Activated CD4-positive, alpha-beta T cell treated with anti-CD3 and anti-CD28 coated beads, Interleukin-10, Interleukin-2, amounts not matched to agents 100 ng/mL and 50 ng/mL, durations not matched to agents 16 hours and 8 hours (primary cell): Measurements from ENCODE around the gene DOCK10.

Source experiments
- DNase-seq: peaks from one replicate; pipeline ENCODE4 v3.0.0-alpha.2; 2020

The DOCK10 gene

DNA sequence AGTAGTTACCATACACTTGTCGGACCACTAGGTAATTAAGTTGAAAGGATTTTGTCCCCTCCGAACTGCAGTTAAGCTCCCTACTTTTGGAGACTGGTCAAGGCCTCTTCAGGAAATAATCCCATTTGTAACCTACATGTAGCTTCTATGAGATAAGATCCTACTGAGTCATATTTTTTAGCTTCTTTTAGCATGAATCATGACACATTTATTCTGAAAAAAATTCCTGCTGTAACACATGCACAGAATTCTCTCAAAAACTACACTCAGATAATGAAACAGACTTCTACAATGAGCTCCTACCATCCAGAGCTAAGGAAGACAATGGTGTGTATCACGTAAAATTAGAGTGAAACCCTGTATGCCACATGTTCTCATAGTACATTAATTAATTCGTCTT, 225.5 kb downstream of the DOCK10 start:
- DNase-seq, result no peak

DNA sequence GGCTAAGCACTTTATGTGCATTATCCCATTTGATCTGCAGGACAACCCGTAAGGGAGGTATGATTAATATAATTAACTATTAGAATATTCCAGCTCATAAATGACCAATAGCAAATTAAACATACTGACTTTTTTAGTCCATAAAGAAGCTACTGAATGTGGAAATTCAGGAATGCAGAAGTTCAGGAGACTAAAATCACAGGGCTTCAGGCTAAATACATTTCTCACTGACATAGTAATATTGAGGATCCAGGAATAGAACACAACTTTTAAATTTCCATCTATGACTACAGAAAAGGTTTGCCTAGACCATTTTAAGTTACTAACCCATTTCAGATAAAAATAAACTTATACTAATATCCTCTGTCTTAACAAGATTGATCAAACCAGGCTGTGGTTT, 228.7 kb downstream of the DOCK10 start:
- no peak for DNase-seq

DNA sequence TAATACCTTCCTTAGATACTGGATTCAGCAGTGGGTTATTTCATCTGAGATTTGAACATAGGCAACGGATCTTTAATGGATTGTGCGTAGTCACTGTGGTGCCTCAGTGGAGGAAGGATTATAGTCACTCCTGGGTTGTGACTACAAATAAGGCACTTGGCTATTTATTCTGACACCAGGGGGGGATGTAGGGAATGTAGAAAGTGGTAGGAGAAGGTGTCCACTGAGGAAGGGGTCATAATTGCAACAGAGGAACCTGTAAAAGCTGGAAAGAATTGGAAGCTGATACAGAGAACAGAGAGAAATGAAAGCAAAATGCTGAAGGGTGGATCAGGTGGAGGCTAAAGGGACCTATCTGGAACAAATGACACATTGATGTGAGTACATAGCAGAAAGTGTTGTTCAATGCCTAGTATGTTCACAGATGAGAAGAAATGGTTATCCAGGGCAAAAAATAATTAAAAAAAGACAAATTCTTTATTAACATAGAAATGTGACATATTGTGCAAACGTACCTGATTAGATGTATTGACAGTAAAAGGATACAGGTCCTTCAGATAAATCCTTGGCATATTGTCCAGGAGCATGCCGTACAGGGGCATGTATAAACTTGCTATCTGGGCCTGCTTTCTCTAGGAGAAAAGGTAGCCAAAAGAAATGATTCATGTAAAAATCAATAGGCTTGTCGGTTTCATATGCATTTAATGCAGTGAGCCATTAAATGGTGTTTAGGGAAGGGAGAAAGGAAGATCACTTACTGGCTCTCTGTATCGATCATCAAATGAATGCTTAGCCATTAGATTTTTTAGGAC, 234.9 kb downstream of the DOCK10 start:
- DNase-seq, result no peak

DNA sequence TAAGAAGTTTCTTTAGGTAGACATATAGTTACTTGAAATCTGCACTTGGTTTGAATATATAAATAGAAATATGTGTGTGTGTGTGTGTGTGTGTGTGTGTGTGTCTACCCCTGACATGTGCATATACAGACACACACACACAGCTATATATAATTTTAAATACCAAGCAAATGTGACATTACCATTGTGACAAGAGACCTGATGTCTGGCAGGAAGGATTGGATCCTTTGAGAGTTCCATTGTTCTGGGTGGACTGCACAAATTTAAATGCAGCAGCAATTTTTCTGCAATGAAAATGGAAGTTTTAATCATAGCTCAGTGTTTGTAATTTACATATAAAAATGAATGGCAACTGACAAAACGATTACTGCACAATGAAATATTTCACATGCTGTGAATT, 238.3 kb downstream of the DOCK10 start:
- no peak for DNase-seq

DNA sequence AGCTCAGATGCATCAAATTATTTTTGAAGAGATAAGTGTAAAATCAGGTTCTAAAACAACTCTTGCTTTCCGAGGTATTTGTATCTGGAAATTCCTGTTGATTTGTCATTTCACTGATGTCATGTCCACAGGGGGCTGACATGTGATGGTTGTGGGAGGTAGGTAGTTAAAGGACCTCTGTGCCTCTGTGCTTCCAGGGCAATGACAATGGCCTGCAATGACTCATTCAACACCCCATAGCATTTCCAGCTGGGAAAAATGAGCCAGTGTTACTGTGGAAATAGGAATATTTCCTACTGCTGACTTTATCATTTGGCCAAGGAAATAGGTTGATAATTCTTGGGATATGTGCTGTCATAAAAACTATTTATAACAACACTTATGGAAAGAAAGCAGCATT, 239.9 kb downstream of the DOCK10 start:
- DNase-seq, result no peak

DNA sequence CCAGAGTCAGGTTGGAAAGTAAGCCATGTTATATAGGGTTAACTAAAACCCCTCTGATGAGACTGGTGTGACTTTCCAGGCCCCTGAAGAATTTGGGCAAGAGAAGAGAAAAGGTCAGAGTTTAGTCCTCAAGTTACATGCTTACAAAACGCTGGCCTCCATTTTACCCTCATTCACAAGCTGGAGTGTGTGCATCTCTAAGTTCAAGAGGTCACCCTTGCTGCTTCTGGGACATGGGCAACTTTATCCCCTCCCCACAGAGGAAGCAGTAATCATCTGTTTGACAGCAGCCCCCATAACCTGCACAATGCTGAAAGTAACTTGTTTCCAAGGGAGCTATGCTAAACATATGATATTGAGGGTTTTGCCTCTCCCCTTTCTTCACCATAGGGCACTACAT, 240.9 kb downstream of the DOCK10 start:
- no peak for DNase-seq

DNA sequence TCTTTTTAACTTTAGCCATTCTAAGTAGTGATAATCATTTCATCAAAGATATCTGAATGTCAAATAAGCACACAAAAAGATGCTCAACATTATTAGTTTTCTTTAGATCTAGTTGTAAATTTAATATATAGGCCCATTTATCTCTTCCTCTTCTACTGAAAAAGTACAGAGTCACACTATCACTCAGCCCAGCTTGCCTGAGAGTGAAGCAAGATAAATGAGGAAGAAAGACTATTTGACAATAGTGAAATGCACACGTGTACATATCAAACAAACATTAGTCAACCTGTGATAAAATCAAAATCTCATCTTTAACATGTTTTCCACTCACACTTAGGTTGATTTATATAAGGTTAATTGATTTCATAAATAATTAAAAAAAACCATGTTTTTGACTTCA, 242.6 kb downstream of the DOCK10 start:
- no peak for DNase-seq

DNA sequence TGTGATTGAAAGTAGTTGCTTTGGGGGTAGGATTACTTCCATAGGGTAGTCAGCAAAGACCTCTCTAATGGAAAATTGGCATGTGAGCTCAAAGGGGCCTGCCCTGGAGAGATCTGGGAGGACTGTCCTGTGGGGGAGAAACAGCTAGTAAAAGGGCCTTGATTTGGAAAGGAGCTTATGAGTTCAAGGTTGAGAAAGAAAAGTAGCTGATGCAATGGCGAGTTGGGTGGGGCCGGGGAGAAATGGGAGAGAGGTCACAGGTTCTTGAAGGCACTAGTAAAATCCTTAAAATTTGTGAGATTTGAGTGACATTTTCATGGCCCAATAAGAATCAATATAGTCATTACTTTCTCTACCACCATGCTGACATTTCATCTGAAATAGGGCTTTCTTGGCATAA, 244.1 kb downstream of the DOCK10 start:
- no peak for DNase-seq

DNA sequence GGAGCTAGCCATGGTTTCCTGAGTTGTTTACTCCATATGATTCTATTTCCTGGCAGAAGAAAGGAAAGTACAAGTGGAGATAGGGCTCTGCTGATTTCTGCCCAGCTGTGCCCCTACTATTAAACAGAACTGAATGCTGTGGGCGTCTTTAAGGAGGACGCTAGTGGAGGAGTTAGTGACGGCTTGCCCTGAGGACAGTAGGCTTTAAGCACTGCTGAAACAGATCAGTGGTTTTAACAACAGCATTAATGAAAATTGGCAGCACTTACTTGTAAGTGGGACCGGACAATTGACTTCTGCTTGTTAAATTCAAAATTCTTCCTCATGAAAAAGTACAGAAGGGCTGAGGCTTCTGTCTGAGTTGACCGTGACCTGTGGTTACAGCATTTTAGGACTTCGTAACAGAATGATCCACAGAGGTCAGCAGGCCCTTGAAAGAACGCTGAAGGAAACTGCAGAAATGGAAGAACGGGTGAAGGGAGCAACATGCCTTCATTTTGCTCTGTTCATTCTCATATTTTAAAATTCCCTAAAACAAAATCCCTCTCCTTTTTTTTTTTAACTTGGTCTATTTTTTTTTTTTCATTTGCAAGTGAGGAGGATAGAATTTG, 245.5 kb downstream of the DOCK10 start:
- no peak for DNase-seq

DNA sequence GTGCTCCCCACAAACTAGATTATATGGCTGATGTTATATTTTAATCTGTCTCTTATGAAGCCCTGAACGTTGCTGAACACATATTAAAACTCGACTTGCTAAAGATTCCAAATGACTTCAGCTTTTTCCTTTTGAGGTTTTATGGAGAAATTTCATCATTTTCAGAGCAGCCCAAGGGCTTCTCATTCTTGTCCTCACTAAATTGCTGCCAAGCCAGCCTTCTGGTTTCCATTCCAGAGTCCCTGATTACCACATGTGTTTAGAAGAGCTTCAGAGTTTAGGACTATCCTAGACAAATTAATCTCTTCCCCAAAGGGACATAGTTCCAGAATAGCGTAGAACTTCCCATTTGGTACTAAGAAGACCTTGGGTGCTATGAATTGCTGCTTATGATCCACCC, 248.3 kb downstream of the DOCK10 start:
- DNase-seq, result no peak

DNA sequence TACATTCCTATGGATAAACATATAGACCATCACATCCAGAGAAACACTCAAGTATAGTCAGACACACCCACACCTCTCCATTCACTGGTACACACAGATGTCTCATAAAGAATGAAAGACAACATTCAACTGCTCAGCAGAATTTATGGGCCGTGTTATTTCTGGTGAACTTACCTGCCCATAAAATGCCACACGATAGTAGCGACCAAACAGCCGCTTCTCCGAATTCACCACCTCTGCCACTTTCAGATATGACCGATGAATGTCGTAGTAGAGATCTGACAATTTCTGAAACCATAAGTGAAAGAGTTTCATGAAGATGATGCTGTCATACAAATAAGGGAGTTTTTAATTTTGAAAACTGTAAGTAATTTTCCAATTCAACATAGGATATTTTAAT, 255.4 kb downstream of the DOCK10 start:
- DNase-seq, result peak; percentile 12

DNA sequence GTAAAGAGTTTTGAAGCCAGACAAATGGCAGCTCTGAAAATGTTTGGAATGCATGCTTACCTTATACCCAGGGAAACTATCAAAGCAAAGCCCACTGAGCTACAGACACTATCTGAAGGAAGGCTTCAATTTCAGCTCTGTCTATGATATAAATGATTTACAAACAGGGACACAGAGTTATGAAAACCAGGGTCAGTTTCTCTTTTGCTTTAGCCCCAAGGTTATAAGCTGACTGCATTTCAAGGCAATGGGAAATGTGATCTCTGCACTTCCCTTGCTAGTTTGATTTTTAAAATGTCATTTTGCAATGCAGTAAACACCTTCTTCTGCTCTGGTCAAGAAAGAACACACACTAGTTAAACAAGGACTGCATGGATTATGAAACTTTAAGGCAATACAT, 260.9 kb downstream of the DOCK10 start:
- DNase-seq, result no peak

DNA sequence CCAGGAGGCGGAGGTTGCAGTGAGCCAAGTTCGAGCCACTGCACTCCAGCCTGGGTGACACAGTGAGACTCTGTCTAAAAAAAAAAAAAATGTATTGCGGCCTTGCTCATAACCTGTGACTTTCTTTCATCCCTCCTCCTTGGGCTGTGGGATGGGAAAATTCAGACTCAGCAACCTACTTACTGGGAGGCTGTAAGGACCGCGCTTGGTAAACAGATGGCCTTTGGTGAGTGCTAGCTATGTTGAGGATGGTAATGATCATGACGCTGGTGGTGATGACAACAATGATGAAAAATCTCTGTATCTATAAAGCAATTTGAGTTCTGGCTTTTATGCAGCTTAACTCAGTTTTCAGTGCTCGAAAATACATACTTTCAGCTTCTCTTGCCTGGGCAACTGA, 261.4 kb downstream of the DOCK10 start:
- no peak for DNase-seq

DNA sequence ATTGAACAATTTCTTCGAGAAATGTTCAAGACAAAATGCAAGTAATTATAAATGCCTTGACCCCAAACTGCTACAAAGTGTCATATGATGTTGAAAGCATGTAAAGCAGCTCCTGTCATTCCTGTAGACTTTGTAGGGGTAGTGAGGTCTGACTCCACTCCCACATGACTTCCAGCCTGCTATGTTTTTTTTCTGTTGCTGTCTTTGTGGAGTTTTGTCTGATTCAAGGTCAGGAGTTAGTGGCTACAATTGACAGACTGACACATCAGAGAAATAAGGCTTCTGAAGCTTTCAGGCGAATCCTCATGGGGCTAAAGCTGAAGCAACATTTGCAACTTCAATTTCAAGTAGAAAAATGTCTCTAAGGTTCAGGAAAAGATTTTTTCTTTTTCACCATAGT, 262.2 kb downstream of the DOCK10 start:
- no peak for DNase-seq

DNA sequence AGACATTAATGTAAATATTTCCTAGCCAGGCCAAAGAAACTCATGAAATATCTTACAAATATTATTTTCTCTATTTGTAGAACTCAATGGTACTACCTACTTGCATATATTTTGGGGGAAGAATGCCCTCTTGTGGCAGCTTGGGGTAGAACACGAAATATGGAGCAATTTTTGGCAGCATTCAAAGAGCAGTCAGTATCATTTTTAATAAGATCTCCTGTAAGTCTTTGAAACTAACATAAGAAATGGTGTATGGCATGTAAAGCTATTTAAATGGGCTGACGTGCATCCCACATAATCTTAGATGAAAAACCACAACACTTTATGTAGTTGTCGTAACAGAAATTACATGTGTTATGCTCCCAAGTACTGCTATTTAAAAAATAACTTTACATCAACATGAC, 263.8 kb downstream of the DOCK10 start:
- peak; percentile 68 for DNase-seq

DNA sequence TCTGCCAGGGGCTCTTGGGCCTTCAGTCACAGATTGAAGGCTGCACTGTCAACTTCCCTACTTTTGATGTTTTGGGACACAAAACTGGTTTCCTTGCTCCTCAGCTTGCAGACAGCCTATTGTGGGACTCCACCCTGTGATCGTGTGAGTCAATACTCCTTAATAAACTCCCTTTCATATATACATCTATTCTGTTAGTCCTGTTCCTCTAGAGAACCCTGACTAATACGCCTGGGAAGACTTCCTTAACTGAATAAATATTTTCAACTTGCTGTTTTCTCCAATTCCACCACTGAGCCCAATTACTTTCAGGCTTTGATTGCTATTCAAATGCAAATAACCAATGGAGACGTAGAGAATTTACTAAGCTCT, 264.7 kb downstream of the DOCK10 start:
- no peak for DNase-seq

DNA sequence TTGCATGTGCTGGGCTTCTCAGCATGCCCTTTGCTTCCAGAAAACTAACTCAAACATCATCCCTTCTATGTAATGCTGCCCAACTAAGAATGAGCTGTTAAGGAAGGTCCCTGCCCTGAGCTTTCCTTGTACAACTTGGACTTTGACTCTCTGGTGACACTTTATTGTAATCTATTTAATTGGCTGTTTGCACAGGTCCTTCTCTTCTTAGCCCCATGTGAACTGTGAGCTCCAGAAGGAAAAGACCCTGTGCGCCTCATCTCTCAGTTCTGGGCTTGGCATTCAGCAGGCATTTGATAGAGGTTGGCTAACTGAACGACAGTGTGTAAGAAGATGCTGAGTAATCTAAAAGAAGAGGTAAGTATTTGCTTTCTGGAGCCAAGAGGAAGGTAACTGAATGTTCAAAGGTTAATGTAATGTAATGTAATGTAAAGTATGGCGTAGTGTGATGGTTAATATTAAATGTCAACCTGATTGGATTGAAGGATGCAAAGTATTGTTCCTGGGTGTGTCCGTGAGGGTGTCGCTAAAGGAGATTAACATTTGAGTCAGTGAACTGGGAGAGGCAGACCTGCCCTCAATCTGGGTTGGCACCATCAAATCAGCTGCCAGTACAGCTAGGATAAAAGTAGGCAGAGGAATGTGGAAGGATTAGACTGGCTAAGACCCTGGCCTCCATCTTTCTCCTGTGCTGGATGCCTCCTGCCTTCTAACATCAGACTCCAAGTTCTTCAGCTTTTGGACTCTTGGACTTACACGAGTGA, 265.3 kb downstream of the DOCK10 start:
- no peak for DNase-seq

DNA sequence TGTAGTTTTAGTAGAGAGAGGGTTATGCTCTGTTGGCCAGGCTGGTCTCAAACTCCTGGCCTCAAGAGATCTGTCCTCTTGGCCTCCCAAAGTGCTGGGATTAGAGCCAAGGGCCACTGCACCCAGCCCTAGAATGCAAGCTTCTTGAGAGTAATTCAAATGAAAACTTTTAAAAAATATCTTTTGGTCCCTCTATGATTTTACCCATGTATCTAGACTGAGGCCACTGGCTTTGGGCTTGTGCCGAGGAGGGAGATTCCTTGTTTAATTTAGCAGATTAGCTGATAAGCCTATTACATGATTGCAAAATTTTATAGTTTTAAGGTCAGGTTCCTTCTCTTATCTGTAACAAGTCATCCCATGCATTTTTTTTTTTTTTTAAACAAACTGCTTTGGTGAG, 266.6 kb downstream of the DOCK10 start:
- no peak for DNase-seq

DNA sequence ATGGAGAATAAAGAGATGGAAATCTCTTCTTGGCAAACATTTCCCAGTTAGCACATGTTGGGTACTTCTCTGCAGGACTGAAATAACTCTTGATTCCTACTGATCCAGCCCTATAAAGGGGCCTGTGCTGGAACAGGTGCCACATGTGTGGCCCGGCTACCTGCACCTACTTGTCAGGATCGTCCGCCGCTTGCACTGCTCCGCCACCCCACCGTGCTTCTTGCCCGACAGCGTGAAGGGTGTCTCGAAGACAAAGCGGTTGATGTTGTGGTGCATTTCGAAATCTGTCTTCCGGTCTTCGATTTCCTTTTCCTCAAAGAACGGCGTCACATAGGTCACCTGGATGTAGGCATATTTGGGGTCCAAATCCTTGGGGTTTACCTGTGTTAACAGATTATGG, 267.5 kb downstream of the DOCK10 start:
- DNase-seq, result no peak

DNA sequence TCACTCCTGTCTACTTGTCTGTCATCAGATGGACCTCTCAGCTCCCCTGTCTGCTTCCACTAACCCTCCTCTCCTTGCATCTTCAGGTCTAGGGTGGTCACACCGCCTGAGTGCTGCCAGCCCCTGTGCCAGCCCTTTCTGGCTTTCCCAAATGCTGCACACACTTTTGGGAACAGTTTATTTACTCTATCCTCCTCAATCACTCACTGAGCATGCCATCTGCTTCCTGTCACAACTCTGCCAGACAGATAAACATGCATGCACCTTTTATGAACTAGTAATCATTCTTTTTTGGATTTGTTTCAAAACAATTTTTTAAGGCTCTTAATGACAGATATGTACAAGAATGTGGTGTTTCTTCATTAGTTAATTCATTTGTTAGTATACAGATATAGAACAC, 269.8 kb downstream of the DOCK10 start:
- no peak for DNase-seq

DNA sequence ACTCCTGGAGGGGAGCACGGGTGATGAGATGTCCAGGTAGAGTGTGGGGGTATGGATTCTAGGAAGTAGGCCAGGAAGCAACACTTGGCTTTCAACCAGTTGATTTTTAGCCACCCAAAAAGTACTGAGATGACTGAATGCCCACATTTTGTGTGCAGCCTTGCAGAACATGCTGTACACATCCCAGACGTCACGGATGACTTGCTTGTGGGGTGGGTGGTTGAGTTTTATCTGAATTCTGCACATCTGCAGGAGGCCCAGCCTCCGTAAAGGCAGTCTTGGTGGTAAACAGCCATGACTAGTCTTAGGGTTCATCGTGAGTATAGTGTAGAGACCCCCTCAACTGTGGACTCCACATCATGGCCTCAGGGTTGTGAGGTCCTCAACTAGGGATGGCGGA, 272.8 kb downstream of the DOCK10 start:
- peak; percentile 14 for DNase-seq

DNA sequence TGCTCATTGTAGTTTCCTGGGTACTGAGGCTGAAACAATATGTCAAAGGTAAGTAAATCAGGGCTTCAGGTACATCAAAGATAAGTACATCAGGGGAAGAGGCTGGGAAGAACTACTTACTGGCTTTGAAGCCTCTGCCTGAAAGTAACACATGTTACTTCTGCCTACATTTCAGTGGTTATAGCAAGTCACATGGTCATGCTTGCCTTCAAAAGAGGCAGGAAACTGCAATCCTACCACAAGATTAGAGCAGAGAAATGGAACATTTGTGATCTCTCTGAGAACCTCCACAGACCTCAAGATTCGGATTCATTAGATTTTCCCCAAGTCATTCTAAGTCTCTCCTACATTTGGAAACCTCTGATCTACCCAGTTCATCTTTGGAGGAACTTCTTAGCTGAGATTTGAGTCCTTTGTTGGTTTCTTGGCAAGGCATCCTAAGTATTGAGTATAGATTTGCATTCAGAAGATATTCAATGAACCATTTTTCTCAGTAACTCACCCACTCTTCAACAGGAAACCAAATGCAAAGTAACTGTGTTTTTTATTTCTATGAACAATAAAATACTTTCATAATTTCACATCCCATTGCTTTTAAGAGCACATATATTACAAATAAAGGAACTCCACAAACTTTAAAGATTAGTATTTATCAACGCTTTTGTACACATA, 277.6 kb downstream of the DOCK10 start:
- peak; percentile 9 for DNase-seq

DNA sequence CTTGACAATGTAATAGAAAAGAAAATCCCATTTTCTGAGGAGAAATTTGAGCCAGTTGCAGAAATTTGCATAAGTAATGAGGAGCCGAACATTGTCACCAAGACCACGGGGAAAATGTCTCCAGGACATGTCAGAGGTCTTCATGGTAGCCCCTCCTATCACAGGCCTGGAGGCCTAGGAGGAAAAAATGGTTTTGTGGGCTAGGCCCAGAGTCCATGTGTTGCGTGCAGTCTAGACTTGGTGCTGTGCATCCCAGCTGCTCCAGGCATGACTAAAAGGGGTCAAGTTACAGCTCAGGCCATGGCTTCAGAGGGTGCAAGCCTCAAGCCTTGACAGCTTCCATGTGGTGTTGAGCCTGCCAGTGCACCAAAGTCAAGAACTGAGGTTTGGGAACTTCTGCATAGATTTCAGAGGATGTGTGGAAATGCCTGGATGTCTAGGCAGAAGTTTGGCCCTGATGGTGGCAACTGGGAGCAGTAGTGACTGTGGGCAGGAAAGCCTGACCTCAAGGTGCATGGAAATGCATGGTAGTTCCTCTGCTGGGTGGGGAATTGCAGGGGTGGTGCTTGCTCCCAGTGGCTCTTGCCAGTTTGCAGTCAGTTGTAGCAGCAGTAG, 284.2 kb downstream of the DOCK10 start:
- no peak for DNase-seq
